ENCODE measurements around the gene LRRC43. TPM values are rescaled to one million over a fixed set of nuclear protein-coding genes. Genes with fewer than 3 reads are reported as not detected.
"Not testable (repeated sequence)": the region's sequence is repeated elsewhere in the genome, so short reads cannot be mapped to it uniquely, and the experiment has no call there.

The LRRC43 gene
- total and polyA plus RNA-seq, 2 experiments from 2014 or later: 2.0 to 5.2 TPM

GRCh38 chr12:122167356-122167925 is 15.5 kb upstream of the LRRC43 start:
- Histone ChIP-seq H3K9me3 (ENCODE audit: low read depth) (no peaks in the 10 kb centered on the region), H3K27me3 (no peaks in the 10 kb centered on the region), H3K4me1 (ENCODE audit: low read depth) (no peaks in the 10 kb centered on the region), H3K27ac (no peak overlapping the region), H3K4me3 (no peak overlapping the region), H3K36me3 (no peaks in the 10 kb centered on the region)
- no peak for TF ChIP-seq CTCF (IDR thresholded peaks at IDR 0.05; ENCODE audit: low read depth, low read length)
- no peak for DNase-seq (ENCODE audit: low read depth in 1 of 2, low spot score in 1 of 2)

- TF ChIP-seq CTCF (IDR thresholded peaks at IDR 0.05; ENCODE audit: low read depth, low read length): no peak
- no peaks in the 10 kb centered on the region for H3K36me3 ChIP-seq
- no peak for DNase-seq (ENCODE audit: low read depth in 1 of 2, low spot score in 1 of 2)
Measured at GRCh38 chr12:122168492-122168891, 14.4 kb upstream of the LRRC43 start.

GRCh38 chr12:122171399-122171798 is 11.5 kb upstream of the LRRC43 start:
- Histone ChIP-seq H3K9me3 (ENCODE audit: low read depth) (no peaks in the 10 kb centered on the region), H3K4me1 (ENCODE audit: low read depth) (no peaks in the 10 kb centered on the region), H3K27ac (no peak overlapping the region), H3K27me3 (no peaks in the 10 kb centered on the region), H3K4me3 (no peak overlapping the region), H3K36me3 (no peaks in the 10 kb centered on the region)
- no peak for DNase-seq (ENCODE audit: low read depth in 1 of 2, low spot score in 1 of 2)
- no peak for TF ChIP-seq CTCF (IDR thresholded peaks at IDR 0.05; ENCODE audit: low read depth, low read length)

More at GRCh38 chr12:122168492-122168891, 14.4 kb upstream of the LRRC43 start:
- no peak overlapping the region for H3K27ac ChIP-seq
- no peaks in the 10 kb centered on the region for H3K27me3 ChIP-seq
- H3K9me3 ChIP-seq (ENCODE audit: low read depth): no peaks in the 10 kb centered on the region
- H3K4me1 ChIP-seq (ENCODE audit: low read depth): no peaks in the 10 kb centered on the region
- no peak overlapping the region for H3K4me3 ChIP-seq

- Histone ChIP-seq H3K4me3 (no peak overlapping the region), H3K36me3 (no peaks in the 10 kb centered on the region), H3K9me3 (ENCODE audit: low read depth) (no peaks in the 10 kb centered on the region), H3K27ac (no peak overlapping the region), H3K4me1 (ENCODE audit: low read depth) (no peaks in the 10 kb centered on the region), H3K27me3 (no peaks in the 10 kb centered on the region)
- no peak for TF ChIP-seq CTCF (IDR thresholded peaks at IDR 0.05; ENCODE audit: low read depth, low read length)
- DNase-seq (ENCODE audit: low read depth in 1 of 2, low spot score in 1 of 2): no peak
Measured at GRCh38 chr12:122172262-122172939, 10.5 kb upstream of the LRRC43 start.

- no peaks in the 10 kb centered on the region for H3K36me3 ChIP-seq
- no peaks in the 10 kb centered on the region for H3K27me3 ChIP-seq
- DNase-seq (ENCODE audit: low read depth in 1 of 2, low spot score in 1 of 2): no peak
- no peak for TF ChIP-seq CTCF (IDR thresholded peaks at IDR 0.05; ENCODE audit: low read depth, low read length)
- H3K27ac ChIP-seq: no peak within 1 kb of the TSS
- H3K9me3 ChIP-seq (ENCODE audit: low read depth): no peaks in the 10 kb centered on the region
- H3K4me3 ChIP-seq: no peak within 1 kb of the TSS
- H3K4me1 ChIP-seq (ENCODE audit: low read depth): no peaks in the 10 kb centered on the region
Measured at GRCh38 chr12:122174155-122174845, 8.6 kb upstream of the LRRC43 start, which contains the start of gene IL31. Gene IL31, minus strand, starts transcription at chr12:122174221. Its CDS starts 49 bp downstream, at chr12:122174172.

- not testable (repeated sequence) for H3K4me1 ChIP-seq (ENCODE audit: low read depth); H3K9me3 ChIP-seq (ENCODE audit: low read depth); H3K36me3 ChIP-seq; DNase-seq (ENCODE audit: low read depth in 1 of 2, low spot score in 1 of 2); H3K27ac ChIP-seq; H3K4me3 ChIP-seq; H3K27me3 ChIP-seq
Measured at GRCh38 chr12:122176473-122176872, 6.5 kb upstream of the LRRC43 start.

All from cardiac muscle cell (in vitro differentiated cells and primary cell).